ENCODE results near the gene FMNL1.

FMNL1 gene

GRCh38 chr17:45277216-45277849, 55.6 kb downstream of the FMNL1 start:
- peak; percentile 68 to 80 for DNase-seq (ENCODE audit: extremely low read depth in 1 of 2, low read depth in 1 of 2)

- no peak for DNase-seq (ENCODE audit: extremely low read depth in 1 of 2, low read depth in 1 of 2)
Observed at GRCh38 chr17:45277992-45278391, 56.3 kb downstream of the FMNL1 start.

- no peak for DNase-seq (ENCODE audit: extremely low read depth in 1 of 2, low read depth in 1 of 2)
Observed at GRCh38 chr17:45279898-45280297, 58.2 kb downstream of the FMNL1 start.

GRCh38 chr17:45282683-45283644, 61.3 kb downstream of the FMNL1 start:
- no peak for DNase-seq (ENCODE audit: extremely low read depth in 1 of 2, low read depth in 1 of 2)

GRCh38 chr17:45283711-45284110, 62.0 kb downstream of the FMNL1 start:
- no peak for DNase-seq (ENCODE audit: extremely low read depth in 1 of 2, low read depth in 1 of 2)

GRCh38 chr17:45284176-45285140, 62.8 kb downstream of the FMNL1 start:
- peak in 1 of 2 donors; percentile 28 for DNase-seq (ENCODE audit: extremely low read depth in 1 of 2, low read depth in 1 of 2)

GRCh38 chr17:45286286-45286685, 64.6 kb downstream of the FMNL1 start:
- no peak for DNase-seq (ENCODE audit: extremely low read depth in 1 of 2, low read depth in 1 of 2)

GRCh38 chr17:45287526-45288500, 66.1 kb downstream of the FMNL1 start:
- no peak for DNase-seq (ENCODE audit: extremely low read depth in 1 of 2, low read depth in 1 of 2)

GRCh38 chr17:45288825-45289224, 67.1 kb downstream of the FMNL1 start:
- no peak for DNase-seq (ENCODE audit: extremely low read depth in 1 of 2, low read depth in 1 of 2)

- DNase-seq (ENCODE audit: extremely low read depth in 1 of 2, low read depth in 1 of 2), result no peak
Observed at GRCh38 chr17:45289301-45290268, 67.9 kb downstream of the FMNL1 start.

GRCh38 chr17:45290269-45290765, 68.6 kb downstream of the FMNL1 start:
- no peak for DNase-seq (ENCODE audit: extremely low read depth in 1 of 2, low read depth in 1 of 2)

- no peak for DNase-seq (ENCODE audit: extremely low read depth in 1 of 2, low read depth in 1 of 2)
Observed at GRCh38 chr17:45291171-45291805, 69.6 kb downstream of the FMNL1 start.

GRCh38 chr17:45292696-45293412, 71.2 kb downstream of the FMNL1 start:
- DNase-seq (ENCODE audit: extremely low read depth in 1 of 2, low read depth in 1 of 2), result no peak

GRCh38 chr17:45293413-45294211, 71.9 kb downstream of the FMNL1 start:
- DNase-seq (ENCODE audit: extremely low read depth in 1 of 2, low read depth in 1 of 2), result no peak

- DNase-seq (ENCODE audit: extremely low read depth in 1 of 2, low read depth in 1 of 2), result no peak
Observed at GRCh38 chr17:45294506-45294905, 72.8 kb downstream of the FMNL1 start.

- DNase-seq (ENCODE audit: extremely low read depth in 1 of 2, low read depth in 1 of 2), result no peak
Observed at GRCh38 chr17:45296003-45296832, 74.5 kb downstream of the FMNL1 start.
